GM19193 (cell line): ENCODE results near the gene TESK1.

Experiments
- POLR2A ChIP-seq: IDR thresholded peaks from 4 replicates; pipeline ENCODE4 v1.6.1; 2011; ENCODE audit not compliant: insufficient read depth, insufficient read length; ENCODE audit errors: extremely low read depth

The TESK1 gene

DNA sequence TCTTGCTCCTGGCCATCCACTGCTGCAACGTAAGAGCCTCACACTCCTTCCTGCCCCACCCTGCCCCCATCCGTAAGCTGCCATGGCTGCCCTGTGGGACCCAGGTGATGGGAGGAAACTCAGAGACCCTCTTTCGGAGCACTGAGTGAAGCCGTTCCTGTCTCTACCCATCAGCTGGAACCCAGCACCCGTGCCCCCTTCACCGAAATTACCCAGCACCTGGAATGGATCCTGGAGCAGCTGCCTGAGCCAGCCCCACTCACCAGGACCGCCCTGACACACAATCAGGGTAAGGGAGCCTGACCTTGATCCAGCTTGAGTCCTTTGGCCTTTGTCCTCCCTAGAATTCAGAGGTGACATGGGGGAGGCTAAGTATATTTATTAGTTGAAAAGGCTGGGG is 3.2 kb downstream of the TESK1 start:
- TF ChIP-seq POLR2A = no peak

GRCh38 chr9:35609001-35609819 is 4.1 kb downstream of the TESK1 start:
- no peak for TF ChIP-seq POLR2A

GRCh38 chr9:35609820-35610163 is 4.7 kb downstream of the TESK1 start:
- no peak for TF ChIP-seq POLR2A

DNA sequence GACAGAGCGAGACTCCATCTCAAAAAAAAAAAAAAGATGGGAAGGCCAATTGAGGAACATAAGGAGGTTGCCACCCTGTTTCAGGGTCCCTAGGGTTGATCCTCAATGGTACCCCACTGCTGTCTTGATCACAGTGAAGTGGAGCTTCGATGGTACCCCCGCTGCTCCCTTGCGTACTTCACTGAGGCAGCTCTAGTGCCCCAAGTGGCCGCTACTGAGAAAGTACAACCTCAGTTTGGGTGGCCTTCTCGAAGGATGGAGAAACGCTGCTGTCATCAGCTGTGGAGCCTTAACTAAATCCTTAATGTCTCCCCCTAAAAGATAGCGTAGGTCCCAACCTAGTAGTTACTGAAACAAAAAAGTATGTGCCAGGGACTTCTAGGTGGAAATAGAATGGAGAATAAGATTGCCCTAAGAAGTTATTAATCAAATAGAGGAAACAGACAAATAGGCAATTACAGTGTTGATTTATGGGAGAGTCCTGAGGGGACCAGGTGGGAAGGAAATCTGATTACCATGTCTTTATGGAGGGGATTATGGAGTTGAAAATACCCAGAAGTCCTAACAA is 6.3 kb downstream of the TESK1 start:
- no peak for TF ChIP-seq POLR2A

DNA sequence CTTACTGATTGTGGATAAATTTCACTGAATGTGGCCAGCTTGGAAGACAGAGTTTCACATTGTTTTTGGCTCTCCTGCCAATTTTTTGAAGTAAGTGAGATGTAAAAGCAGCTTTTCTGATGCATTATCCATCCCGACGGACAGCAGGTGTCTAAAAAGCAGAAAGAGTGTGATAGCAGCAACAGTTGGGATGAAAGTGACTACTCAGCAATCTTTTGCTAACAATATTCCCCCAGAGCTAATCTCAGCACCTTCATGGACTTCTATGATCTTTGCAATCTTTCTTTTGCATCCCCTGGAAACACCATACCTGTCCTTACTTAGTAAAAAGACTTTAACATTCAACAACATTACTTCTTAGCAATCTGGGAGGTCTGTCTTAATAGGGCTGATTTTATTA is 7.8 kb downstream of the TESK1 start:
- no peak for TF ChIP-seq POLR2A

GRCh38 chr9:35615981-35616680 is 11.1 kb downstream of the TESK1 start:
- TF ChIP-seq POLR2A = no peak

DNA sequence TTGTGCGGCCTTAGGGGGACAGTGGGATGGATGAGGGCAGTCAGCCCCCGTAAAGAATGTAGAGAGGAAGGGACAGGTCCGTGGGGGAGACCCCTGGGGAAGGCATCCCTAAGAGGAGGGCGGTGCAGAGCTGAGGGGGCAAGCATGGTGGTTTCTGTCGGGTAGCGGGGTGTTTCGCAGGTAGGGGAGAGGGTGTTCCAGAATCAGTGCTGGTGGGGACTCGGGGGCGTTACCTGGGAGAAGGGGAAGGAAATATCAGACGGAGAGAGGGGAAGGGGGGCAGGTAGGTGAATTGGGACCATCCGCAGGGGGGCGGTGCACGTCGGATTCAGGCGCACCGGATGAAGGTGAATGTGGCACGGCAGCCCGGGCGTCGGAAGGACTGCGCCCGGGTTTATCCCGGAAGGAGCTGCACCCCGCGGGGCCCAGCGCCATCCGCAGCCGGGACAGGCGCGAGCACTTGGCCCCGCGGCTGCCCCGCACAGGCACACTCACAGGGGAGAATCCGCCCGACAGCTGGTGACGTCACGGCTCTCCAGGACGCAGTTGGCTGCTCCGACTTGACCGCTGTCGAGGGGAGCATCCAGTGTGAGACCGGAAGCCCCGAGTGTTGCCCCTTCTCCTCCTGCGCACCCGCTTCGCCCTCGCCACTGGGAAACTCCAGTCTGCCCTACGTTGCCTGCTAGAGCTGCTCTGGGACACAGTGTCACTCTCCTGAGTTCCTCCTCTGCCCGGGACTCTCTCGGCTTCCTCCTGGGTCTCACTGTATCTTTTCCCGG is 11.8 kb downstream of the TESK1 start:
- TF ChIP-seq POLR2A = peak; percentile 75

DNA sequence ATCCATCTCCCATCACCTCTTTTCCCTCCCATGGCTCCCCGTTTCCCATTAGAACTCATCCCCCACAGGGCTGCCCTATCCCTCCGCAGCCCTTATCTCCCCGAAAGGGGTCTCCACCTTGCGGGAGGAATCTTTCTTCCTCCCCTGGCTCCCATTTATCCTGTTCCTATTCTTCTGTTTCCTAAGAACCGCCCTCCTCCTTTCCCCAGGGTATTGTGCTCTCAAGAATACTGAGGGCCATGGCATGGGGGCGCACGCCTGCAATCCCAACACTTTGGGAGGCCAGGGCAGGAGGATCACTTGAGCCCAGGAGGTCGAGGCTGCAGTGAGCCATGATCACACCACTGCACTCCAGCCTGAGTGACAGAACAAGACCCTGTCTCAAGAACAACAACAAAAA is 12.5 kb downstream of the TESK1 start:
- TF ChIP-seq POLR2A = no peak

DNA sequence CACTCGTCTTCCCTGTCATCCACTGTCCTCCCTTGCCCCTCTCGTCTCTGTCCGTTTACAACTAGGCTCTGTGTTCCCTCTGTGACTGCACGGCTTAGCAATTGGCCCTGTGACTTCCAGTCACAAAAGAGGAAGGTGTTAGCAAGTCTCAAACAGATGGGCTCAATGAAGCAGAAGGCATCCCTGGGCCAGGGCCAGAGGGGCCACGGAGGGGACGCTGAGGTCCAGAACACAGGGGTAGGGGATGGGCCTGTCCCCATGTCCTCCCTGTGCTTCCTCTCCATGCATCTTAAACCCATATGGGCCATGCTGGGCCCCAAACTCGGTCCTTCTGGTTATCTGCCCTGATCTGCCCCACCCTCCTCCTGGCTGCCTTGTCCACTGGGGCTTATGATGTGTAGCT is 13.3 kb downstream of the TESK1 start, which contains the start of gene CD72:
Gene CD72, minus strand, starts transcription at position 89 of the 403 bp plus-strand sequence. CDS start 110 bp downstream, outside the sequence.
- TF ChIP-seq POLR2A = peak; percentile 46

DNA sequence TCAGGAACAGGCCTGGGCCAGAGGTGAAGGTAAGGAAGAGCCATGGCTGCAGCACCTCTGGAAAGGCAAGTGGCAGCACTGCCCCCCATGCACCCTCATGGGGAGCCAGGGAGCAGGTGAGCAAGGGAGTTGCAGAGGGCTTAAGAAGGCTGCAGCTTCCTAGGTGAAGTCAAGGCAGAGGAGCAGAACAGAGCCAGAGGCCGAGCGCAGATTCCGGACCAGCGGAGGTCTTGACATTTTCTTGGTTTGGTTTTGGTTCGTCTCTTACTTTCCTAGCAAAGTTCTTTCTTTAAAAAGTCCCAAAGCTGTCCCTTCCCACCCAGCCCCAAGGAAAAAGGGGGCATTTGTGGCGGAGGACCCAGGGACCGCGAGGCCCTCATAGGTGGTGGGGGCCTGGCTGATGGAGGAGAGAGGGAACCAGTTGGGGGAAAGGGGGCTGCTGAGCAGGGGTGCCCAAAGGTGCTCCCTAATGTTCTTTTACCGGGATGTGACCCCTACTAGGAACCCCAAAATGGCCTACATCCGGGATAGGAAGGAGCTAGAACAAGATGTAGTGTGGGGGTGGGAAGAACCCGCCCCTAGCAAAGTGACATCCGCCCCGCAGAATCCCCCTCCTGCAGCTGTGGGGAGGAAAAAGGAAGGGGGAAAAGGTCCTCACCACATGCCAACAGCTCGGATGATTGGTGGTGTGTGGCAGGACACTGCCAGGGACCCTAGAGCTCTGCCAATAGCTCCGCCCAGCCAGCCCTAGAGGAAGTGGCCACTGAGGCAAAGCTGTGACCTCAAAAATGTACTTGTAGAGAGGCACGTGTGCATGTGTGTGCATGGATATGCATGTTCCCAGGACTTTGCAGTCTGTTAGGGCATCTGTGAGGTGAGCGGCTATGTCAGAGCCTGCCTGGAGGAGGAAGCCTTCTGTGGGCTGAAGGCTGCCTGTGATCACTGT is 14.1 kb downstream of the TESK1 start:
- TF ChIP-seq POLR2A = peak; percentile 51

DNA sequence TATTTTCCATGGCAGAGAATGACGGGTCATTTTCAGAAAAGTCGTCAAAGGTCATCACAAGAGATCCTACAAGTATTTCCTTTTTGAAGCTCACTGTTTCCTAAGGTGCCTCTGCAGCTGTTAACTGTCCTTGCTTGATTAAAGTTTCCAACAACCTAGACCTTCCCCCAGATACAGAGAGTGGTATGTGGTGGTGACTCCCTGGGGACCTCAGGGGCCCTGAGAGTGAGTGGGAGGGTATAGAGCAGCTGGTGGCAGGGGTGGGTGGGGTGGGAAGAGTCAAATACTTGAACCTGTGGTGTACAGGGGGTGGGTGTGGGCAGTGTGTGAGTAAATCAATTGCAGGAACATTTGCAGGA is 14.7 kb downstream of the TESK1 start:
- no peak for TF ChIP-seq POLR2A

- no peak for TF ChIP-seq POLR2A
Measured at GRCh38 chr9:35627575-35627974, 22.5 kb downstream of the TESK1 start.

GRCh38 chr9:35628389-35628991 is 23.4 kb downstream of the TESK1 start:
- TF ChIP-seq POLR2A = no peak

- no peak for TF ChIP-seq POLR2A
Measured at GRCh38 chr9:35629597-35629996, 24.5 kb downstream of the TESK1 start.
